GM18505 (cell line): ENCODE data around the gene SLC6A11.

Experiments
- ATAC-seq: cut with Tn5 transposase; IDR thresholded peaks from one replicate; pipeline ENCODE4 v1.9.1; 2021; ENCODE audit not compliant: unreplicated experiment
- POLR2A ChIP-seq: IDR thresholded peaks from 4 replicates; pipeline ENCODE4 v1.6.1; 2011; ENCODE audit warnings: borderline replicate concordance; ENCODE audit not compliant: insufficient read depth, insufficient read length; ENCODE audit errors: extremely low read depth

Gene SLC6A11

DNA sequence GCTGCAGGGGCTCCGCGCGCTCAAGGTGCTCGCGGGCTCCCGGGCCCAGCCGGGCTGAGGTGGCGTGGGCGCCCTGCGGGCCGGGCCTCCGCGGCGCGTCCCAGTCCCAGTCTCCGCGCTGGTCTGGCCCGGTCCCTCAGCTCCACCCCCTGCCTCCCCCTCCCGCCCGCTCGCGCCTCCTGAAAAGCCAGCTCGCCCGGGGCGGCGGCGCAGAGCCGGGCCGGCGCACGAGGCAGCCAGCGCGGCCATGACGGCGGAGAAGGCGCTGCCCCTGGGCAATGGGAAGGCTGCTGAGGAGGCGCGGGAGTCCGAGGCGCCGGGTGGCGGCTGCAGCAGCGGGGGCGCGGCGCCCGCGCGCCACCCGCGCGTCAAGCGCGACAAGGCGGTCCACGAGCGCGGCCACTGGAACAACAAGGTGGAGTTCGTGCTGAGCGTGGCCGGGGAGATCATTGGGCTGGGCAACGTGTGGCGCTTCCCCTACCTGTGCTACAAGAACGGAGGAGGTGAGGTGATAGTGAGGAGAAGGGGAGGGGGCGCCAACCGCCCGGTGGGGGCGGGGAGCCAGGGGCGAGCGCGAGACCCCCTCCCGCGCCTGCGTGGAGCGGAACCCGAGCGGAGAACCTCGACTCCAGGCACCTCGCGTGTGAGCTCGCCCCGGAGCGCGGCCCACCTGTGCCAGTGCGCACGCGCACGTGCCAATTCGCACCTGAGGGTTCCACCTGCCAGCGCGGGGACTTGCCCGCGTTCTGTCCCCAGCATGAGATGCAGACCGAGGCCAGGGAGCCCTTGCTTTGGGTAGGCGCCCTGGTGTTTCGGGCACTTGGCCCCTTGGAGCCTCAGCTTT lies at the start of gene SLC6A11:
Gene SLC6A11, plus strand, starts transcription at position 210 of the 844 bp plus-strand sequence. Its CDS starts 38 bp downstream, at position 248.
- TF ChIP-seq POLR2A: no peak
- no peak for ATAC-seq

GRCh38 chr3:10768708-10769394 lies 47.2 kb upstream of the SLC6A11 start:
- ATAC-seq: no peak
- no peak for TF ChIP-seq POLR2A

GRCh38 chr3:10770547-10770946 lies 45.5 kb upstream of the SLC6A11 start:
- no peak for TF ChIP-seq POLR2A
- no peak for ATAC-seq

GRCh38 chr3:10770981-10771380 lies 45.0 kb upstream of the SLC6A11 start:
- TF ChIP-seq POLR2A: no peak
- no peak for ATAC-seq

- no peak for ATAC-seq
Observed at GRCh38 chr3:10771486-10772270, 44.4 kb upstream of the SLC6A11 start.

DNA sequence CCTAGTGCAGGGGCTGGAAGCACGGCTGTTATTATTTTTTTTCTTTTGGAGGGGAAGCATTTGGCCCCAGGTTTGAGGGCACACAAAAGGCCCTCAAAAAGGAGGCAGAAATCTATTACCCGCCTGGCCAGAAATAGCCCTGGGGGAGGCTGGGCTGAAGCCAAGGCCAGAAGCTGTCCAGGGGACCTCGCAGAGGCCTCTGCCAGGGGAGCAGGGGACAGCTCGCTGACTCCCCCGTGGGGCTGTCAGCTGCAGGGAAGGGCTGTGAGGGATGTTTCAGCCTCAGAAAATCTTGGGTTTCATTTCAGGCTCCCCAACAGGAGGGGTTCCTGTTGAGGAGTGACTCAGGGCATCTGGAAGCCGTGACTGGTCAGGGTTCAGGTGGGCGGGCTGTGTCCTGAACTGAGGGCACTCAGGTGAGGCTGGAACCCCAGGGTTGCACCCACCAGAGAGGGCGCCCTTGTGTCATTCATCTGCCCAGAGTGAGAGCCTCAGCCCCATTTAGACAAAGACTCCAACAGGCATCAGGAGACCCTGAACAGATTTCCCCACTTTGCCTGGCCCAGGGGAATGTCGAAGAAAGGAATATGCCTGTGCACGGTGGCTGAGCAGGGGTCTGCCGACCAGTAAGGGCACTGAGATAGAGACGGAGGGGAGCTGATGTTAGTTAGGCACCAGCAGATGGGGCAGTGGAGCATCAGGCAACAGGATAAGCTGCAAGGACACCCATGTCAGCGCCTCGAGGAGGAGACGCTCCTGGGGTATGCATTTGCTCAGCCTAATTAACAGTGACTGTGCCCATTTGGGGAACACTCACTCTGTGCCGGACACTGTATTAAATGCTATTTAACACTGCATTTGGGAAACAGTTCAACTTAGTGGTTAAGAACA lies 43.5 kb upstream of the SLC6A11 start:
- no peak for ATAC-seq
- TF ChIP-seq POLR2A: no peak

More at GRCh38 chr3:10771486-10772270, 44.4 kb upstream of the SLC6A11 start:
- TF ChIP-seq POLR2A: no peak

- no peak for TF ChIP-seq POLR2A
- no peak for ATAC-seq
Observed at GRCh38 chr3:10774129-10774670, 41.8 kb upstream of the SLC6A11 start.

GRCh38 chr3:10774825-10775224 lies 41.2 kb upstream of the SLC6A11 start:
- TF ChIP-seq POLR2A: no peak
- ATAC-seq: no peak

DNA sequence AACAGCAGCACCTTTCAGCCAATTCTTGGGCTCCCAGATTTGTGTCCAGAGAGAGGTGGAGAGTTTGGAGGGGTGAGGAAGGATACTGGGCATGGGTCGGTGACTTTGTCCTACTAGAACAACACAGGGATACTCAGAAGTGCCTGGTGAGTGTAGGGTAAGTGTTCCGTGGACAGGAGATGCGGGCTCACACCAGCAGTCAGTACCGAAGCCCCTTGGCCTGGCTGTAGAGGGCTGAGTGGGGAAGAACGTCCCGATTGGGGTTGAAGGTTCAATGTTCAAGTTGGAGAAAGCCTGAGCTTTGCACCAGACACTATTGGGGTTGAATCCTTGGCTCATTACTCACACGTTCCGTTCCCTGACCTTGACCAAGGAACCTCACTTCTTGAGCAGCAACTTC lies 40.8 kb upstream of the SLC6A11 start:
- no peak for TF ChIP-seq POLR2A
- ATAC-seq: no peak

GRCh38 chr3:10775828-10776227 lies 40.2 kb upstream of the SLC6A11 start:
- TF ChIP-seq POLR2A: no peak
- no peak for ATAC-seq

- ATAC-seq: no peak
- TF ChIP-seq POLR2A: no peak
Observed at GRCh38 chr3:10777627-10778026, 38.4 kb upstream of the SLC6A11 start.

GRCh38 chr3:10778492-10779292 lies 37.3 kb upstream of the SLC6A11 start:
- no peak for ATAC-seq
- no peak for TF ChIP-seq POLR2A

GRCh38 chr3:10779293-10779805 lies 36.7 kb upstream of the SLC6A11 start:
- no peak for TF ChIP-seq POLR2A
- no peak for ATAC-seq
